ENCODE data around the gene HEMK1.
A peak's percentile ranks its signal among the peaks of the same experiment; 100 is the strongest.

The HEMK1 gene

DNA sequence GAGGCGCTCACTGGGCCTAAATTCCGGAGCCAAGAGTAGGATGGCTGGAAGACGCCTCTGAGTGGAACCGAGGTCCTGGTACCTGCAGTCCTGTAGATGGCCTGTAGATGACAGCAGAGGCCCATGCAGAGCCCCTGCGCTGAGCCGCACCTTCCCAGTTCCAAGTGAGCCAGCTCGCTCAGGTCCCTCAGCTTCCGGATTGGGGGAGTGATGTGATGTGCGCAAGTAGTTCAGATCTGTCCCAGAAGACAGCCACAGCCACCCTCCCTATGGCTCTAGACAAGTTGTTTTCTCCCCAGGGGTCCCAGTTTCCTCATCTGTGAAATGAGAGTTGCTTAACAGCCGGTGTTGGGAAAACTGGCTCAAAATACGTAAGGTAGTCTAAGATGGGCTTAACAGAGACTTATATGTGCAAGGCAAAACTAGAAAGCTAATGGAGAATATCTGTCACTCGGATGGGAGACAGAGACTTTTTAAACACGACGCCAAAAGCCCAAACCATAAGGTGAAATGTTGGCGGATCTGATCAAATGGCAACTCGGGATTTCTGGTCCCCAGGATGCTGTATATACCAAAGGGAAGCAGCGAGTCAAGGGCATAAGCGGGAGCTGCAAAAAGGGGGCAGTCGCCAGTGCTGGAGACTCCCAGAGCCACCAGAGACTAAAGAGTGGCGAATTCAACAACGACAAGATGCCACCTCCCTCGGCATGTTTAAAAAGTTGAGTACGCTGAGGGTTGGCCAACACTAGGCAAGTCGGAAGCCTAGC is 46.9 kb downstream of the HEMK1 start:
- Histone ChIP-seq H3K4me3 (ENCODE audit: low read depth, low read length, poor library complexity, severe bottlenecking) (peak overlapping the region; percentile 80), H2AFZ (ENCODE audit: low read length) (no peak overlapping the region), H3K36me3 (ENCODE audit: insufficient read depth, low read length) (no peaks in the 10 kb centered on the region), H3F3A (ENCODE audit: insufficient read depth, low read length) (no peaks in the 10 kb centered on the region), H3K9me2 (ENCODE audit: low read depth, low read length) (no peaks in the 10 kb centered on the region), H3K9me3 (ENCODE audit: low read length) (no peaks in the 10 kb centered on the region), H3K27me3 (ENCODE audit: insufficient read depth, low read length) (peaks cover under 1% of the 10 kb centered on the region; the same call in 1 of the 2 replicates), H3K4me2 (ENCODE audit: low read length) (peak overlapping the region; percentile 68), H3K9ac (ENCODE audit: low read length) (peak overlapping the region; percentile 6; the same call in 1 of the 2 replicates), H3K4me1 (ENCODE audit: insufficient read depth, low read length, severe bottlenecking) (peaks cover 24% of the 10 kb centered on the region), H3K27ac (ENCODE audit: low read depth, low read length, poor library complexity, severe bottlenecking) (peak overlapping the region; percentile 24), H3K79me2 (ENCODE audit: insufficient read depth, low read length) (no peaks in the 10 kb centered on the region), H4K20me1 (ENCODE audit: insufficient read depth, low read length) (no peaks in the 10 kb centered on the region)
- TF ChIP-seq, protein P1, sequence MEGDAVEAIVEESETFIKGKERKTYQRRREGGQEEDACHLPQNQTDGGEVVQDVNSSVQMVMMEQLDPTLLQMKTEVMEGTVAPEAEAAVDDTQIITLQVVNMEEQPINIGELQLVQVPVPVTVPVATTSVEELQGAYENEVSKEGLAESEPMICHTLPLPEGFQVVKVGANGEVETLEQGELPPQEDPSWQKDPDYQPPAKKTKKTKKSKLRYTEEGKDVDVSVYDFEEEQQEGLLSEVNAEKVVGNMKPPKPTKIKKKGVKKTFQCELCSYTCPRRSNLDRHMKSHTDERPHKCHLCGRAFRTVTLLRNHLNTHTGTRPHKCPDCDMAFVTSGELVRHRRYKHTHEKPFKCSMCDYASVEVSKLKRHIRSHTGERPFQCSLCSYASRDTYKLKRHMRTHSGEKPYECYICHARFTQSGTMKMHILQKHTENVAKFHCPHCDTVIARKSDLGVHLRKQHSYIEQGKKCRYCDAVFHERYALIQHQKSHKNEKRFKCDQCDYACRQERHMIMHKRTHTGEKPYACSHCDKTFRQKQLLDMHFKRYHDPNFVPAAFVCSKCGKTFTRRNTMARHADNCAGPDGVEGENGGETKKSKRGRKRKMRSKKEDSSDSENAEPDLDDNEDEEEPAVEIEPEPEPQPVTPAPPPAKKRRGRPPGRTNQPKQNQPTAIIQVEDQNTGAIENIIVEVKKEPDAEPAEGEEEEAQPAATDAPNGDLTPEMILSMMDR (IDR thresholded peaks at IDR 0.05; ENCODE audit: low read length), result peak; percentile 94
- no peak for TF ChIP-seq EZH2 (IDR thresholded peaks at IDR 0.05; ENCODE audit: borderline replicate concordance, low read length)

DNA sequence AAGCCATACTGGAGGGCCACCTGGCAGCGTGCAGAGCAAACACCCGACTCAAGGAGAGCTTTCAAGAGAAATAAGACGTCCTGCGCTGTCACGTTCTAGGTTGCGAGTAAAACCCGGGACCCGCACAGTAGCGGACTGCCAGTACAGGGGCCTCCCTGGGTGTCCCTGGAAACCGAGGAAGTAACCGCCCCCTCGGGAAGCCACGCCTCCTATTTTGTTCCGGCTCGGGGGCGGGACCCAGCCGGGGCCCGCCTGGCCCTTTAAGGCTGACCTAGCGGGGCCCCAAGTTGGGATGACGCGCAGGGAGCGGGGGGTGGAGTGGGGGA is 47.4 kb downstream of the HEMK1 start:
- peak overlapping the region; percentile 24 for H3K27ac ChIP-seq (ENCODE audit: low read depth, low read length, poor library complexity, severe bottlenecking)
- peak overlapping the region; percentile 68 for H3K4me2 ChIP-seq (ENCODE audit: low read length)
- H2AFZ ChIP-seq (ENCODE audit: low read length), result no peak overlapping the region
- H3K4me3 ChIP-seq (ENCODE audit: low read depth, low read length, poor library complexity, severe bottlenecking), result peak overlapping the region; percentile 80
- no peaks in the 10 kb centered on the region for H3K79me2 ChIP-seq (ENCODE audit: insufficient read depth, low read length)
- H3K9me3 ChIP-seq (ENCODE audit: low read length), result no peaks in the 10 kb centered on the region
- peaks cover 21% of the 10 kb centered on the region for H3K4me1 ChIP-seq (ENCODE audit: insufficient read depth, low read length, severe bottlenecking)
- H3K27me3 ChIP-seq (ENCODE audit: insufficient read depth, low read length), result no peaks in the 10 kb centered on the region
- H3K9me2 ChIP-seq (ENCODE audit: low read depth, low read length), result no peaks in the 10 kb centered on the region
- no peaks in the 10 kb centered on the region for H3K36me3 ChIP-seq (ENCODE audit: insufficient read depth, low read length)
- TF ChIP-seq, protein P1 (IDR thresholded peaks at IDR 0.05; ENCODE audit: low read length), result no peak
- no peak for TF ChIP-seq EZH2 (IDR thresholded peaks at IDR 0.05; ENCODE audit: borderline replicate concordance, low read length)
- peak overlapping the region; percentile 6; the same call in 1 of the 2 replicates for H3K9ac ChIP-seq (ENCODE audit: low read length)
- H4K20me1 ChIP-seq (ENCODE audit: insufficient read depth, low read length), result no peaks in the 10 kb centered on the region
- no peaks in the 10 kb centered on the region for H3F3A ChIP-seq (ENCODE audit: insufficient read depth, low read length)

DNA sequence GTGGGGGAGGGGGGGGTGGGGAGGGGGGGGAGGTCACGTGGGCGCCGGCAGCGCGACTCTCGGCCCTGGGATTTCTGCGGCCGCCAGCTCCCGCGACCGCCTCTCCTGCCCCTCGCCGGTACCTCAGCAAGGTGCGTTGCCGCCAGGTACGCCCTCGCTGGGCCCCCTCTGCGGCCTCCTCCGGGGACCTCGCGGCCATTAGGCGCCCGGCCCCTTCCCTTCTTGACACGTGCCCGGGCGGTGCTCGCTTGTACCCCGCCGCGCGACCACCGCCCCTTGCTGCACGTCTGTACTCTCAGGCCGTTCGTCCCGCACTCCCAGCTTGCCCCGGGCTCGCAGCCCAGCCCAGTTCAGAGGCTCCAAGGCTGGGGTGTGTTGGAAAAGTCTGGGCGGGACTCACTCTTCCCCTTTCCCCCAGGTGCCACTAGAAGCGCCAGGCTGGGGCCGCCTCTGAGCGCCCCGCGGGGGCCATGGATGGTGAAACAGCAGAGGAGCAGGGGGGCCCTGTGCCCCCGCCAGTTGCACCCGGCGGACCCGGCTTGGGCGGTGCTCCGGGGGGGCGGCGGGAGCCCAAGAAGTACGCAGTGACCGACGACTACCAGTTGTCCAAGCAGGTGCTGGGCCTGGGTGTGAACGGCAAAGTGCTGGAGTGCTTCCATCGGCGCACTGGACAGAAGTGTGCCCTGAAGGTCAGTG is 47.9 kb downstream of the HEMK1 start, which contains the start of gene MAPKAPK3:
Gene MAPKAPK3 (plus strand): TSS at position 56 of the 696 bp plus-strand sequence. CDS start 415 bp downstream, at position 471.
- Histone ChIP-seq H4K20me1 (ENCODE audit: insufficient read depth, low read length) (no peaks in the 10 kb centered on the region), H3K4me2 (ENCODE audit: low read length) (peak within 1 kb of the TSS; percentile 98), H3K27me3 (ENCODE audit: insufficient read depth, low read length) (no peaks in the 10 kb centered on the region), H3K36me3 (ENCODE audit: insufficient read depth, low read length) (no peaks in the 10 kb centered on the region), H3K4me1 (ENCODE audit: insufficient read depth, low read length, severe bottlenecking) (peaks cover 19% of the 10 kb centered on the region), H3K4me3 (ENCODE audit: low read depth, low read length, poor library complexity, severe bottlenecking) (peak within 1 kb of the TSS; percentile 80), H2AFZ (ENCODE audit: low read length) (peak within 1 kb of the TSS; percentile 68; the same call in 1 of the 2 replicates), H3K9me3 (ENCODE audit: low read length) (no peaks in the 10 kb centered on the region), H3K9me2 (ENCODE audit: low read depth, low read length) (no peaks in the 10 kb centered on the region), H3K27ac (ENCODE audit: low read depth, low read length, poor library complexity, severe bottlenecking) (peak within 1 kb of the TSS; percentile 24), H3K79me2 (ENCODE audit: insufficient read depth, low read length) (no peaks in the 10 kb centered on the region), H3F3A (ENCODE audit: insufficient read depth, low read length) (no peaks in the 10 kb centered on the region), H3K9ac (ENCODE audit: low read length) (peak within 1 kb of the TSS; percentile 79)
- TF ChIP-seq EZH2 (IDR thresholded peaks at IDR 0.05; ENCODE audit: borderline replicate concordance, low read length), result no peak
- TF ChIP-seq, protein P1 (IDR thresholded peaks at IDR 0.05; ENCODE audit: low read length), result no peak

All from OCI-LY1 (cell line).